ENCODE measurements around the gene UBE2U.

DNA sequence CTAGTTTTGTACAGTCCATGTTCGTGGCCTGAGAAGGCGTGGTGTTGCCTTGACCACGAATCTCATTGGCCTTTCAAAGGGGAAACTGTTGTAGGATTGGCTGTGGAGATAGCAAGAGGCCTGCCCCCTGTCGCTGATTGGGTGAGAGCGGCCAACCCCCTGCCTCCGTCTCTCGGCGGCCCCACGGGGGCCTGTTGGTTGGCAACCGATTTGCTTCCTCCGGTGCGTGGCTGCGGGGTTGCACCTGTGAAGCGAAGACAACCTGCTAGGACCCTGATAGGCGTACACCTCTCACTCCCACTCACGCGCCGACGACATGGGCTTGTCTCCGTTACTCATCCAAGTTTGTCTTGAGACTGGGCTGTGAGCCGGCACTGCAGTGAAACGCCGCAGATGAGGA lies at the start of gene UBE2U:
- TF ChIP-seq POLR2A (IDR thresholded peaks at IDR 0.05) (no peak), CTCF (IDR thresholded peaks at IDR 0.05) (no peak), EP300 (IDR thresholded peaks at IDR 0.05) (no peak)

Measured in ovary (tissue), 3 donors.